HepG2 (cell line): ENCODE measurements around the gene ANKRD52. TPM values are rescaled to one million over a fixed set of nuclear protein-coding genes. Genes with fewer than 3 reads are reported as not detected.

ENCODE experiments used
- GFI1 ChIP-seq: sonication (generic); formaldehyde crosslinking; IDR thresholded peaks from 2 replicates; pipeline ENCODE4 v1.5.0; 2020; ENCODE audit warnings: missing genetic modification reagents, mild to moderate bottlenecking, borderline replicate concordance
- HMGA1 ChIP-seq: sonication (generic); formaldehyde crosslinking; conservative IDR thresholded peaks from 2 replicates; pipeline ENCODE4 v1.4.0; 2020; ENCODE audit warnings: missing genetic modification reagents
- JUNB ChIP-seq: sonication (generic); formaldehyde crosslinking; IDR thresholded peaks from 2 replicates; pipeline ENCODE4 v1.8.0; 2022; ENCODE audit warnings: missing genetic modification reagents, mild to moderate bottlenecking, borderline replicate concordance
- KLF11 ChIP-seq: IDR thresholded peaks from 2 replicates; pipeline ENCODE4 v1.6.1; 2016; ENCODE audit warnings: missing compliant biosample characterization
- NFATC3 ChIP-seq: sonication (generic); formaldehyde crosslinking; IDR thresholded peaks from 2 replicates; pipeline ENCODE4 v1.5.1; 2020; ENCODE audit warnings: mild to moderate bottlenecking, missing genetic modification reagents
- NFE2L2 ChIP-seq: fragments of 150-350 bp; IDR thresholded peaks from 2 replicates; pipeline ENCODE4 v1.6.1; 2014; ENCODE audit warnings: low read length
- NPAS2 ChIP-seq: sonication (generic); formaldehyde crosslinking; IDR thresholded peaks from 2 replicates; pipeline ENCODE4 v1.8.0; 2022; ENCODE audit warnings: mild to moderate bottlenecking, missing genetic modification reagents, borderline replicate concordance
- RNF2 ChIP-seq: fragments of 450-650 bp; conservative IDR thresholded peaks from 2 replicates; pipeline ENCODE4 v1.6.1; 2016; ENCODE audit warnings: low read depth
- SMAD1 ChIP-seq: sonication (generic); formaldehyde crosslinking; IDR thresholded peaks from 2 replicates; pipeline ENCODE4 v1.4.0; 2020; ENCODE audit warnings: missing genetic modification reagents, low read depth, mild to moderate bottlenecking, borderline replicate concordance
- SRSF9 ChIP-seq: fragments of 200-400 bp; formaldehyde crosslinking; IDR thresholded peaks from 2 replicates; pipeline ENCODE4 v1.6.1; 2018; ENCODE audit warnings: borderline replicate concordance, mild to moderate bottlenecking, low read depth, low read length; ENCODE audit not compliant: insufficient read depth, poor library complexity, severe bottlenecking
- THYN1 ChIP-seq: sonication (generic); formaldehyde crosslinking; IDR thresholded peaks from 2 replicates; pipeline ENCODE4 v1.8.1; 2023; ENCODE audit warnings: low read depth, mild to moderate bottlenecking, moderate library complexity, missing genetic modification reagents, borderline replicate concordance
- ZFP1 ChIP-seq: IDR thresholded peaks from 2 replicates; pipeline ENCODE4 v1.6.1; 2016
- ZNF382 ChIP-seq: sonication (generic); formaldehyde crosslinking; IDR thresholded peaks from 2 replicates; pipeline ENCODE4 v1.5.0; 2020; ENCODE audit warnings: missing genetic modification reagents, mild to moderate bottlenecking, borderline replicate concordance
- ZNF747 ChIP-seq: sonication (generic); formaldehyde crosslinking; IDR thresholded peaks from 2 replicates; pipeline ENCODE4 v1.8.1; 2023; ENCODE audit warnings: missing genetic modification reagents, mild to moderate bottlenecking, borderline replicate concordance
- ZNF891 ChIP-seq: sonication (generic); formaldehyde crosslinking; IDR thresholded peaks from 2 replicates; pipeline ENCODE4 v1.5.0; 2020; ENCODE audit warnings: mild to moderate bottlenecking, missing genetic modification reagents
- polyA plus RNA-seq, 8 experiments: library from polyadenylated mRNA; depleted of rRNA in 3 of 8; stranded (reverse) in 7 of 8; unstranded in 1 of 8; fragments of >200 nt; fragmentation: Illumina TruSeq in 4 of 8; extraction: Trizol in 4 of 8; gene quantifications; 2 replicates each; pipeline versions ENCODE4 v1.2.1 to v1.2.3, GENCODE V29; 2011 to 2016; ENCODE audit warnings: low read depth in 4 of 8, missing spikeins in 1 of 8, mixed read lengths in 1 of 8; ENCODE audit not compliant: insufficient read depth in 1 of 8
- total RNA-seq, 5 experiments: library from RNA; depleted of rRNA; stranded (reverse); fragments of >200 nt; fragmentation: Illumina TruSeq; extraction: Trizol; gene quantifications; 2 replicates each; pipeline ENCODE4 v1.2.3, GENCODE V29; 2016; ENCODE audit warnings: low read depth in 1 of 5
- TF ChIP-seq, protein P1 (sequence below): sonication (generic); formaldehyde crosslinking; IDR thresholded peaks from 2 replicates; pipeline ENCODE4 v1.9.0; 2021; ENCODE audit warnings: missing genetic modification reagents, mild to moderate bottlenecking, borderline replicate concordance
- TF ChIP-seq, protein P2 (sequence below): IDR thresholded peaks from 2 replicates; pipeline ENCODE4 v1.6.1; 2016; ENCODE audit warnings: missing genetic modification reagents, missing compliant biosample characterization
- TF ChIP-seq, protein P3 (sequence below): sonication (generic); formaldehyde crosslinking; IDR thresholded peaks from 2 replicates; pipeline ENCODE4 v1.4.0; 2020; ENCODE audit warnings: missing genetic modification reagents
- TF ChIP-seq, protein P4 (sequence below): sonication (generic); formaldehyde crosslinking; IDR thresholded peaks from 2 replicates; pipeline ENCODE4 v1.5.1; 2020; ENCODE audit warnings: missing genetic modification reagents, mild to moderate bottlenecking, borderline replicate concordance
- TF ChIP-seq, protein P5 (sequence below): fragments of 450-650 bp; IDR thresholded peaks from 2 replicates; pipeline ENCODE4 v1.6.1; 2016
- TF ChIP-seq, protein P6 (sequence below): IDR thresholded peaks from 2 replicates; pipeline ENCODE4 v1.6.1; 2016; ENCODE audit warnings: missing biosample characterization, missing genetic modification reagents, low read depth

Gene ANKRD52
- total and polyA plus RNA-seq, 2 of the 13 experiments (the other 11 are each of a cell fraction or from before 2014, with no cell fraction given): 7.8 to 9.2 TPM

DNA sequence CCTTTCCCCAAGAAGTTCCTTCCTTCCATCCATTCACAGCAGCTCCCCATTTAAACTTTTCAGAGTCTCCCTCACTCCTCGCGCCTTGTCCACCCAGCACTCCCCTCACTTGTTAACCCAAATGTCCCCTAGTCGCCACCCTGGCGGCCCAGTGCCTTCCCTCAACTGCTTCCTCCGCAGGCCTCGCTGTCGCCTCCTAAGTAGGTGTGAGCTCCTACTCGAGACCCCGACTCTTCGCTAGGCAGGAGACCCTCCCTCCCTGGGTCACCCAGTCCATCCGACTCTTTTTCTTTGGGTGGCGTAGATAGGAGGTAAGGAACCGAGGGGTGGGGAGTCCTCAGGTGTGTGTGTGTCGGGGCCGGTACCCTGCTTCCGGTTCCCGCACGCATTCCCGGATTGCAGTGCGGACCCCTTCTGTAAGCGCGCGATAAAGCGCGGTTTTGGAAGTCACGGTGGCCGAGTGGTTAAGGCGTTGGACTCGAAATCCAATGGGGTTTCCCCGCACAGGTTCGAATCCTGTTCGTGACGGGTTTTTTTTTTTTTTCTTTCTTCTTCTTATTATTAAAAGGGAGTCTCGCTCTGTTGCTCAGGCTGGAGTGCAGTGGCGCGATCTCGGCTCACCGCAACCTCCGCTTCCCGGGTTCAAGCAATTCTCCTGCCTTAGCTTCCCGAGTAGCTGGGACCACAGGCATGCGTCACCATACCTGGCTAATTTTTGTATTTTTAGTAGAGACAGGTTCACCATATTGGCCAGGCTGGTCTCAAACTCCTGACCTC is 68.1 kb downstream of the ANKRD52 start (continued):
- TF ChIP-seq, protein P1, sequence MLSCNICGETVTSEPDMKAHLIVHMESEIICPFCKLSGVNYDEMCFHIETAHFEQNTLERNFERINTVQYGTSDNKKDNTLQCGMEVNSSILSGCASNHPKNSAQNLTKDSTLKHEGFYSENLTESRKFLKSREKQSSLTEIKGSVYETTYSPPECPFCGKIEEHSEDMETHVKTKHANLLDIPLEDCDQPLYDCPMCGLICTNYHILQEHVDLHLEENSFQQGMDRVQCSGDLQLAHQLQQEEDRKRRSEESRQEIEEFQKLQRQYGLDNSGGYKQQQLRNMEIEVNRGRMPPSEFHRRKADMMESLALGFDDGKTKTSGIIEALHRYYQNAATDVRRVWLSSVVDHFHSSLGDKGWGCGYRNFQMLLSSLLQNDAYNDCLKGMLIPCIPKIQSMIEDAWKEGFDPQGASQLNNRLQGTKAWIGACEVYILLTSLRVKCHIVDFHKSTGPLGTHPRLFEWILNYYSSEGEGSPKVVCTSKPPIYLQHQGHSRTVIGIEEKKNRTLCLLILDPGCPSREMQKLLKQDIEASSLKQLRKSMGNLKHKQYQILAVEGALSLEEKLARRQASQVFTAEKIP (CRISPR knock-in tag): no peak
- TF ChIP-seq, protein P2, sequence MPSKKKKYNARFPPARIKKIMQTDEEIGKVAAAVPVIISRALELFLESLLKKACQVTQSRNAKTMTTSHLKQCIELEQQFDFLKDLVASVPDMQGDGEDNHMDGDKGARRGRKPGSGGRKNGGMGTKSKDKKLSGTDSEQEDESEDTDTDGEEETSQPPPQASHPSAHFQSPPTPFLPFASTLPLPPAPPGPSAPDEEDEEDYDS (CRISPR knock-in tag): peak; percentile 55
- TF ChIP-seq NPAS2 (no peak), GFI1 (CRISPR knock-in tag) (no peak), NFATC3 (peak; percentile 48; the same call in 1 of the 2 replicates), SMAD1 (0 out of 2 replicates have a peak, but pooled peaks have one; percentile 68), JUNB (CRISPR knock-in tag) (no peak), ZNF747 (CRISPR knock-in tag) (no peak), RNF2 (no peak), ZFP1 (CRISPR knock-in tag) (peak; percentile 36; the same call in 1 of the 2 replicates), ZNF891 (0 out of 2 replicates have a peak, but pooled peaks have one; percentile 65), ZNF382 (CRISPR knock-in tag) (no peak), KLF11 (no peak), SRSF9 (no peak), THYN1 (CRISPR knock-in tag) (no peak), HMGA1 (no peak), NFE2L2 (no peak)
- TF ChIP-seq, protein P3, sequence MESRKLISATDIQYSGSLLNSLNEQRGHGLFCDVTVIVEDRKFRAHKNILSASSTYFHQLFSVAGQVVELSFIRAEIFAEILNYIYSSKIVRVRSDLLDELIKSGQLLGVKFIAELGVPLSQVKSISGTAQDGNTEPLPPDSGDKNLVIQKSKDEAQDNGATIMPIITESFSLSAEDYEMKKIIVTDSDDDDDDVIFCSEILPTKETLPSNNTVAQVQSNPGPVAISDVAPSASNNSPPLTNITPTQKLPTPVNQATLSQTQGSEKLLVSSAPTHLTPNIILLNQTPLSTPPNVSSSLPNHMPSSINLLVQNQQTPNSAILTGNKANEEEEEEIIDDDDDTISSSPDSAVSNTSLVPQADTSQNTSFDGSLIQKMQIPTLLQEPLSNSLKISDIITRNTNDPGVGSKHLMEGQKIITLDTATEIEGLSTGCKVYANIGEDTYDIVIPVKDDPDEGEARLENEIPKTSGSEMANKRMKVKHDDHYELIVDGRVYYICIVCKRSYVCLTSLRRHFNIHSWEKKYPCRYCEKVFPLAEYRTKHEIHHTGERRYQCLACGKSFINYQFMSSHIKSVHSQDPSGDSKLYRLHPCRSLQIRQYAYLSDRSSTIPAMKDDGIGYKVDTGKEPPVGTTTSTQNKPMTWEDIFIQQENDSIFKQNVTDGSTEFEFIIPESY (CRISPR knock-in tag): no peak
- TF ChIP-seq, protein P4, sequence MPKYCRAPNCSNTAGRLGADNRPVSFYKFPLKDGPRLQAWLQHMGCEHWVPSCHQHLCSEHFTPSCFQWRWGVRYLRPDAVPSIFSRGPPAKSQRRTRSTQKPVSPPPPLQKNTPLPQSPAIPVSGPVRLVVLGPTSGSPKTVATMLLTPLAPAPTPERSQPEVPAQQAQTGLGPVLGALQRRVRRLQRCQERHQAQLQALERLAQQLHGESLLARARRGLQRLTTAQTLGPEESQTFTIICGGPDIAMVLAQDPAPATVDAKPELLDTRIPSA (CRISPR knock-in tag): no peak; the same call in 1 of the 2 replicates
- TF ChIP-seq, protein P5, sequence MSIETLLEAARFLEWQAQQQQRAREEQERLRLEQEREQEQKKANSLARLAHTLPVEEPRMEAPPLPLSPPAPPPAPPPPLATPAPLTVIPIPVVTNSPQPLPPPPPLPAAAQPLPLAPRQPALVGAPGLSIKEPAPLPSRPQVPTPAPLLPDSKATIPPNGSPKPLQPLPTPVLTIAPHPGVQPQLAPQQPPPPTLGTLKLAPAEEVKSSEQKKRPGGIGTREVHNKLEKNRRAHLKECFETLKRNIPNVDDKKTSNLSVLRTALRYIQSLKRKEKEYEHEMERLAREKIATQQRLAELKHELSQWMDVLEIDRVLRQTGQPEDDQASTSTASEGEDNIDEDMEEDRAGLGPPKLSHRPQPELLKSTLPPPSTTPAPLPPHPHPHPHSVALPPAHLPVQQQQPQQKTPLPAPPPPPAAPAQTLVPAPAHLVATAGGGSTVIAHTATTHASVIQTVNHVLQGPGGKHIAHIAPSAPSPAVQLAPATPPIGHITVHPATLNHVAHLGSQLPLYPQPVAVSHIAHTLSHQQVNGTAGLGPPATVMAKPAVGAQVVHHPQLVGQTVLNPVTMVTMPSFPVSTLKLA: no peak
- TF ChIP-seq, protein P6, sequence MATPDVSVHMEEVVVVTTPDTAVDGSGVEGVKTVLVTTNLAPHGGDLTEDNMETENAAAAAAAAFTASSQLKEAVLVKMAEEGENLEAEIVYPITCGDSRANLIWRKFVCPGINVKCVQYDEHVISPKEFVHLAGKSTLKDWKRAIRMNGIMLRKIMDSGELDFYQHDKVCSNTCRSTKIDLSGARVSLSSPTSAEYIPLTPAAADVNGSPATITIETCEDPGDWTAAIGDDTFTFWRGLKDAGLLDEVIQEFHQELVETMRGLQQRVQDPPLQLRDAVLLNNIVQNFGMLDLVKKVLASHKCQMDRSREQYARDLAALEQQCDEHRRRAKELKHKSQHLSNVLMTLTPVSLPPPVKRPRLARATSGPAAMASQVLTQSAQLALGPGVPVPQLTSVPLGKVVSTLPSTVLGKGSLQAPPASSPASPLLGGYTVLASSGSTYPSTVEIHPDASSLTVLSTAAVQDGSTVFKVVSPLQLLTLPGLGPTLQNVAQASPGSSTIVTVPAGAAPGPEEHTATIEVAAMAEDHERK (CRISPR knock-in tag): 0 out of 2 replicates have a peak, but pooled peaks have one; percentile 14
